Esophagus muscularis mucosa (tissue), 4 donors: ENCODE measurements around the gene GLIS1. TPM values are rescaled to one million over a fixed set of nuclear protein-coding genes. Genes with fewer than 3 reads are reported as not detected.

ENCODE experiments used
- DNase-seq: peaks from one replicate; pipeline ENCODE4 v3.0.0-alpha.2; 2017; ENCODE audit errors: extremely low spot score
- H3K27ac ChIP-seq, 4 donors: fragments of 200-600 bp; sonication (generic); replicated peaks in 1 of 4; 1 replicate in 3 of 4; 2 replicates in 1 of 4; pipeline ENCODE4 v1.5.1; 2016 to 2019; ENCODE audit warnings: mild to moderate bottlenecking in 1 of 4
- H3K27me3 ChIP-seq, 4 donors: fragments of 200-600 bp; sonication (generic); one replicate each; pipeline versions ENCODE4 v1.5.1 to v1.6.0; 2016 to 2019
- H3K36me3 ChIP-seq, 4 donors: fragments of 200-600 bp; sonication (generic); one replicate each; pipeline ENCODE4 v1.5.1; 2016 to 2019
- H3K4me1 ChIP-seq, 4 donors: fragments of 200-600 bp; sonication (generic); one replicate each; pipeline ENCODE4 v1.5.1; 2016 to 2019
- H3K4me3 ChIP-seq, 4 donors: fragments of 200-600 bp; sonication (generic); 1 replicate in 2 of 4; 2 replicates in 2 of 4; pipeline ENCODE4 v1.5.1; 2016 to 2019; ENCODE audit warnings: mild to moderate bottlenecking in 4 of 4, moderate library complexity in 1 of 4
- H3K9me3 ChIP-seq, 4 donors: fragments of 200-600 bp; sonication (generic); 1 replicate in 3 of 4; 2 replicates in 1 of 4; pipeline ENCODE4 v1.5.1; 2016 to 2019
- CTCF ChIP-seq, 3 experiments: fragments of 200-600 bp in 2 of 3; fragments of 450-650 bp in 1 of 3; sonication (generic) in 2 of 3; IDR thresholded peaks; one replicate each; pipeline ENCODE4 v1.5.1; 2017 to 2019; ENCODE audit warnings: antibody characterized with exemption in 3 of 3, mild to moderate bottlenecking in 2 of 3, moderate library complexity in 1 of 3
- EP300 ChIP-seq: sonication (generic); formaldehyde crosslinking; IDR thresholded peaks from one replicate; pipeline ENCODE4 v1.6.1; 2017; ENCODE audit warnings: antibody characterized with exemption
- POLR2A ChIP-seq: fragments of 450-650 bp; IDR thresholded peaks from one replicate; pipeline ENCODE4 v1.6.1; 2017; ENCODE audit warnings: antibody characterized with exemption, moderate library complexity, mild to moderate bottlenecking, low read depth
- POLR2AphosphoS5 ChIP-seq, 2 donors: sonication (generic); formaldehyde crosslinking; IDR thresholded peaks; one replicate each; pipeline ENCODE4 v1.6.1; 2017; ENCODE audit warnings: antibody characterized with exemption in 2 of 2
- WGBS: methylation state at CpG from one replicate; pipeline ENCODE4 v1.1.5; 2018; 5-methylcytosine and 5-hydroxymethylcytosine counted together
- intact Hi-C: fragments of 100-400 bp; cut with DNase I; formaldehyde crosslinking; loops from one replicate; pipeline ENCODE4 v1.15.1; 2023
- total RNA-seq, 4 donors: library from RNA; depleted of rRNA; stranded (reverse); fragments of >200 nt; gene quantifications; one replicate each; pipeline versions ENCODE4 v1.1.0 to v1.2.1, GENCODE V29; 2016

Gene GLIS1
- total RNA-seq, 4 donors from 2014 or later: 0.17 to 0.42 TPM; not detected in 2

- Histone ChIP-seq H3K27ac (no peak overlapping the region), H3K36me3 (no peaks in the 10 kb centered on the region), H3K27me3 (no peaks in the 10 kb centered on the region), H3K4me3 (no peak overlapping the region), H3K9me3 (no peaks in the 10 kb centered on the region), H3K4me1 (peaks cover 3 to 29% (median 26%) of the 10 kb centered on the region in 4 donors)
- intact Hi-C loops: no loop called here
- no peak for TF ChIP-seq CTCF (IDR thresholded peaks at IDR 0.05)
- no peak for TF ChIP-seq POLR2A
- TF ChIP-seq POLR2AphosphoS5 (IDR thresholded peaks at IDR 0.05): no peak
- no peak for TF ChIP-seq EP300
- WGBS: 87% methylated on average over 32 of the region's 35 CpGs
- no peak for DNase-seq
Observed at GRCh38 chr1:53524428-53525375, 214.3 kb downstream of the GLIS1 start.

- no peaks in the 10 kb centered on the region for H3K9me3 ChIP-seq
- WGBS: 69% methylated on average over 8 of the region's 11 CpGs
- intact Hi-C loops: no loop called here
- peaks cover 6 to 26% (median 22%) of the 10 kb centered on the region in 4 donors for H3K4me1 ChIP-seq
- no peaks in the 10 kb centered on the region for H3K27me3 ChIP-seq
- H3K27ac ChIP-seq: no peak overlapping the region
- H3K36me3 ChIP-seq: no peaks in the 10 kb centered on the region
- no peak overlapping the region for H3K4me3 ChIP-seq
- DNase-seq: no peak
- TF ChIP-seq EP300: no peak
- TF ChIP-seq POLR2AphosphoS5 (IDR thresholded peaks at IDR 0.05): no peak
- no peak for TF ChIP-seq CTCF (IDR thresholded peaks at IDR 0.05)
- no peak for TF ChIP-seq POLR2A
Observed at GRCh38 chr1:53521924-53522552, 216.9 kb downstream of the GLIS1 start.

GRCh38 chr1:53520481-53520880 is 218.5 kb downstream of the GLIS1 start:
- H3K9me3 ChIP-seq: no peaks in the 10 kb centered on the region
- H3K4me1 ChIP-seq: peaks cover 5 to 11% (median 8%) of the 10 kb centered on the region in 4 donors
- H3K36me3 ChIP-seq: no peaks in the 10 kb centered on the region
- intact Hi-C loops: no loop called here
- 95% methylated on average over 2 of the region's 13 CpGs for WGBS
- TF ChIP-seq POLR2A: no peak
- no peak for TF ChIP-seq POLR2AphosphoS5 (IDR thresholded peaks at IDR 0.05)
- no peak for TF ChIP-seq EP300
- no peak for TF ChIP-seq CTCF (IDR thresholded peaks at IDR 0.05)
- H3K27me3 ChIP-seq: no peaks in the 10 kb centered on the region
- DNase-seq: no peak
- no peak overlapping the region for H3K4me3 ChIP-seq
- H3K27ac ChIP-seq: no peak overlapping the region

- Histone ChIP-seq H3K27me3 (no peaks in the 10 kb centered on the region), H3K36me3 (no peaks in the 10 kb centered on the region), H3K27ac (no peak overlapping the region), H3K9me3 (no peaks in the 10 kb centered on the region), H3K4me3 (no peak overlapping the region), H3K4me1 (peaks cover 0 to 3% (median 1%) of the 10 kb centered on the region in 4 donors)
- 59% methylated on average over 8 of the region's 8 CpGs for WGBS
- intact Hi-C loops: no loop called here
- DNase-seq: no peak
- TF ChIP-seq POLR2AphosphoS5 (IDR thresholded peaks at IDR 0.05): no peak
- TF ChIP-seq EP300: no peak
- TF ChIP-seq POLR2A: no peak
- TF ChIP-seq CTCF (IDR thresholded peaks at IDR 0.05): no peak
Observed at GRCh38 chr1:53519421-53519820, 219.5 kb downstream of the GLIS1 start.
